Aorta (tissue), 5 donors: ENCODE measurements around the gene LORICRIN. TPM values are rescaled to one million over a fixed set of nuclear protein-coding genes. Genes with fewer than 3 reads are reported as not detected.

Source experiments
- ATAC-seq: fragments of 200-7000 bp; cut with Tn5 transposase; one replicate; pipeline ENCODE4 v1.9.1; 2022; ENCODE audit warnings: moderate library complexity; ENCODE audit not compliant: low FRiP score
- DNase-seq, 2 donors: peaks; one replicate each; pipeline ENCODE4 v3.0.0-alpha.2; 2020
- H3K27ac ChIP-seq, 2 donors: one replicate each; pipeline ENCODE4 v1.5.1; 2013; ENCODE audit warnings: low read length in 2 of 2, mild to moderate bottlenecking in 2 of 2, moderate library complexity in 2 of 2, control low read depth in 1 of 2, inconsistent platforms in 1 of 2, low read depth in 1 of 2
- H3K27me3 ChIP-seq, 2 donors: one replicate each; pipeline ENCODE4 v1.6.1; 2013; ENCODE audit warnings: control low read depth in 1 of 2, low read length in 1 of 2, mild to moderate bottlenecking in 1 of 2, moderate library complexity in 1 of 2; ENCODE audit not compliant: insufficient read depth in 2 of 2, control insufficient read depth in 1 of 2
- H3K36me3 ChIP-seq, 2 donors: one replicate each; pipeline ENCODE4 v1.6.1; 2013; ENCODE audit warnings: control low read depth in 1 of 2, low read length in 1 of 2, mild to moderate bottlenecking in 1 of 2; ENCODE audit not compliant: insufficient read depth in 2 of 2, control insufficient read depth in 1 of 2
- H3K4me1 ChIP-seq, 2 donors: one replicate each; pipeline ENCODE4 v1.6.1; 2013; ENCODE audit warnings: low read length in 2 of 2, control low read depth in 1 of 2, mild to moderate bottlenecking in 1 of 2, moderate library complexity in 1 of 2; ENCODE audit not compliant: insufficient read depth in 2 of 2, control insufficient read depth in 1 of 2
- H3K4me3 ChIP-seq, 2 donors: one replicate each; pipeline ENCODE4 v1.5.1; 2013; ENCODE audit warnings: low read length in 2 of 2, control low read depth in 1 of 2, mild to moderate bottlenecking in 1 of 2
- H3K9me3 ChIP-seq: one replicate; pipeline ENCODE4 v1.6.1; 2013; ENCODE audit warnings: mild to moderate bottlenecking, low read length; ENCODE audit not compliant: control insufficient read depth
- WGBS, 2 donors: extraction: QIAGEN DNeasy Blood & Tissue Kit; methylation state at CpG; one replicate each; pipeline ENCODE4 v1.1.7; 2013; 5-methylcytosine and 5-hydroxymethylcytosine counted together
- intact Hi-C, 2 donors: fragments of 100-400 bp; cut with DNase I; formaldehyde crosslinking; loops; one replicate each; pipeline versions ENCODE4 v1.14.2 to v1.15.0; 2022
- polyA plus RNA-seq, 2 donors: library from polyadenylated mRNA; stranded (reverse); fragments of 200-250 nt; gene quantifications; one replicate each; pipeline ENCODE4 v1.2.3, GENCODE V29; 2013
- total RNA-seq, 2 donors: library from RNA; stranded (reverse); fragmentation: NEBNext Ultra II Directional; extraction: Animal tissue kit (Norgen Biotek cat#: 25700); gene quantifications; one replicate each; pipeline ENCODE4 v1.2.1, GENCODE V29; 2021
- donor health status: healthy with polysubstance abuse.
- donor health status: Bipolar disorder and iron deficiency.
- donor health status: DM: no; HTN: no; CAD: no.
- donor health status: DM: no; HTN: no; CAD: no.
- donor health status: DM: yes; HTN: yes; CAD: no.

The LORICRIN gene
- total and polyA plus RNA-seq, 4 donors, result not detected

DNA sequence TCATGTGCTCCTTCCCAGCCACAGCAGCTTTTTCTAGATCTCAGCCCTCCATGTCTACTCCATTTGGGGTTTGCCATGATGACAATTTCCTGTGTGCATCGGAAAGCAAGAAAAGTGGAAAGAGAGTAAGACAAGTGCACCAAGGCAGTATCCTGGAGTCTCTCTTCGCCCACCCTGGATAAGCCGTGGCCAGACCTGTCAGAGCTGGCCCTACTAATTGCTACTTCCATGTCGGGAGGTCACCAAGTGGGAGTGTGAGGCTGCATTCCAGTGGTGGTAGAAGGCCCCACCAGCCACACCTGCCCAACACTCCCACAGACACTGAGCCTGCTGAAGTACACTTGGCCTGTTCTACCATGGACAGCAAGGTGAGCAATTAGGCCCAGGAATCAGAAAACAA lies 14.0 kb upstream of the LORICRIN start:
- H3K36me3 ChIP-seq, result no peaks in the 10 kb centered on the region
- WGBS, 2 donors, result 89 to 95% methylated on average over 4 of the region's 4 CpGs
- H3K9me3 ChIP-seq, result no peaks in the 10 kb centered on the region
- ATAC-seq (no peak), DNase-seq (no peak)
- no peak overlapping the region for H3K4me3 ChIP-seq
- H3K27ac ChIP-seq, result no peak overlapping the region
- peaks cover 0 to 5% of the 10 kb centered on the region in 2 donors for H3K27me3 ChIP-seq
- intact Hi-C loops, result no loop called here
- no peaks in the 10 kb centered on the region for H3K4me1 ChIP-seq

DNA sequence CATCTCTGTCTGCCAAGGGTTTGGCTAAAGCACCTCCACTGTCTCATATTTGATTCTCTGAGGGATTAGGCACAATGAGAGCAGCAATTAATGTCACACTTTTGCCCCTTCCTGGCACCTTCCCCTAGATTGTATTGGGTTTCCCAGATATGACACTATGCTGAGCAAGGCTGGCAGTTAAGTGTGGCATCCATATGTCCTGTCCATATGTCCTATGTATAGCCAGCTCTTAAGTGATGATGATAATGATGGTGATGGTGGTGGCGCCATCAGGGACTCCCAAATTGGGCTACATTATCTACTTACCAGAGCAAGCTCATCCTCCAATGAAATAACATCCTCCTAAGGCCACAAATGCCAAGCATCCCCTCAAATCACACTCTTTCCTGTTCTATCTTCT lies 13.5 kb upstream of the LORICRIN start:
- WGBS, 2 donors, result 79 to 90% methylated on average over 1 of the region's 1 CpG
- no peak for ATAC-seq
- no peaks in the 10 kb centered on the region for H3K9me3 ChIP-seq
- no peaks in the 10 kb centered on the region for H3K4me1 ChIP-seq
- H3K27me3 ChIP-seq, result peaks cover 0 to 5% of the 10 kb centered on the region in 2 donors
- H3K4me3 ChIP-seq, result no peak overlapping the region
- intact Hi-C loops, result no loop called here
- no peak for DNase-seq
- H3K36me3 ChIP-seq, result no peaks in the 10 kb centered on the region
- no peak overlapping the region for H3K27ac ChIP-seq

DNA sequence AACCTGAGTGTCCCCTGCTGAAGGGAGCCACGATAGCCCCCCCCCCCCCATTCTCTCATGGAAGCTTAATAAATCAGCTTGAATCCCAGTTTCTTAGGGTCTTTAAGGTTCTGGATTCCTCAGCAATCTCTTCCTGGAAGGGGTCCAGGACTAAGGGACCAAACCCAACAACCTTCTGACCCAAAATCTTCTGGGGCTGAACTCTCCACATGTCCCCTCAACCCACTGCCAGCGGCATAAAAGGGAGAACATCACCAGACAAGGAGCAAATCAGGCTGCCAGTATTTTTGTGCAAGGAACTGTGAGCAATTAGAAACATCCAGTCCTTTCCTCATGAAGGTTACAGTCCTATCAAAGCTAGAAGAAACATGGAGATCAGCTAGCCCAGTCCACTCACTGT lies 12.7 kb upstream of the LORICRIN start:
- no peak for DNase-seq
- peaks cover 0 to 5% of the 10 kb centered on the region in 2 donors for H3K27me3 ChIP-seq
- no peak for ATAC-seq
- no peak overlapping the region for H3K27ac ChIP-seq
- no peaks in the 10 kb centered on the region for H3K4me1 ChIP-seq
- 75 to 79% methylated on average over 2 of the region's 2 CpGs for WGBS, 2 donors
- intact Hi-C loops, result no loop called here
- no peaks in the 10 kb centered on the region for H3K9me3 ChIP-seq
- no peak overlapping the region for H3K4me3 ChIP-seq
- H3K36me3 ChIP-seq, result no peaks in the 10 kb centered on the region

DNA sequence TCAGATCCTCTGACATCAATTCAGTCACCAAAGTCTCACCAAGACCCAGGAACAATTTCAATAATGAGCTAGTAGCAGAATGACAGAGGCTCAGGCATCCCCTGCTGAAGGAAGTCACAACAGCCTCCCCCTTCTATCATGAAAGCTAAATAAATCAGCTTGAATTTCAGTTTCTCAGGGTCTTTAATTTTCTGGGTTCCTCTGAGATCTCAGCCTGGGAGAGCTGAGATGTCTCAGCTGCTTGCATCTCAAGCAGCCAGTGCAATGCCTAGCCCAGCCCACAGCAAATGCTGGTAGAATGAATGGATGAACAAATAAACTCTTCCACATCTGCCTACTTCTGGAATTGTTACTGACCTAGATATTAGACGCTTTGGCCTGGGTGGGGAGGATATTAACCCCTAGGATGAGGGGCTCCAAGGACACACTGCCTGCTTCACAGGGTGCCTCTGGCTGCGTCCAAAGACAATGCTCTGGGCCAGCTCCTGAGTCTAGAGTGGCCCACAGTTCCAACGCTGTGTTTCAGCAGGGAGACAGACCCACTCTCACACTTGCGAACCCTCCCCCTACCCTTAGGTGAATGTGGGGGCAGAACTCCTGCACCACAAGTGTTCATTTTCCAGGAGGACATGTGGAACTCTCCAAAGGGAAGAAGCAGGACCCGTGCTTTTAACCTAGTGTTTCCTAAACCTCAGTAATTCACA lies 11.2 kb upstream of the LORICRIN start:
- DNase-seq (no peak), ATAC-seq (no peak)
- intact Hi-C loops, result no loop called here

DNA sequence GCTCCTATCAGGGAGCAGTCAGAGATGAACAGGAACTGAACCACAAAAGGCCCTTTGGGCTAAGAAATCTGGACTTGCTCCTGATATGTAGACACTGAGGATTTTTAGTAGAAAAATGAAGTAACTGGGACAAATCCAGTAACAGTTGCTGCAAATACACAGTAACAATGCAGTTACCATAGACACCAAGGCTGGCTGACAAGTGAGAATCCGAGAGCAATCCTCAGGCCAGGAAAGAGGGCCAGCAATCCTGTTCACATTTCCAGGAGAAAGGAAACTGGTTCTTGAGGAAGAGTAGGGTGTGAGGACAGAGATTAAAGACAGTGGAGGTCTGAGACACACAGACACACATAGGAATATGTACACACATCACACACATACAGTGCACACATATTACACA lies 9.3 kb upstream of the LORICRIN start:
- WGBS, 2 donors, result 42 to 53% methylated on average over 1 of the region's 1 CpG
- no peaks in the 10 kb centered on the region for H3K36me3 ChIP-seq
- H3K4me1 ChIP-seq, result no peaks in the 10 kb centered on the region
- H3K27ac ChIP-seq, result no peak overlapping the region
- intact Hi-C loops, result no loop called here
- no peak overlapping the region for H3K4me3 ChIP-seq
- H3K27me3 ChIP-seq, result peaks cover 0 to 5% of the 10 kb centered on the region in 2 donors
- ATAC-seq, result no peak
- no peaks in the 10 kb centered on the region for H3K9me3 ChIP-seq
- no peak for DNase-seq

More for the DNA sequence above, 11.2 kb upstream of the LORICRIN start:
- Histone ChIP-seq H3K36me3 (no peaks in the 10 kb centered on the region), H3K4me1 (no peaks in the 10 kb centered on the region), H3K4me3 (no peak overlapping the region), H3K27me3 (peaks cover 0 to 5% of the 10 kb centered on the region in 2 donors), H3K27ac (no peak overlapping the region), H3K9me3 (no peaks in the 10 kb centered on the region)
- WGBS, 2 donors, result 68 to 71% methylated on average over 5 of the region's 5 CpGs

DNA sequence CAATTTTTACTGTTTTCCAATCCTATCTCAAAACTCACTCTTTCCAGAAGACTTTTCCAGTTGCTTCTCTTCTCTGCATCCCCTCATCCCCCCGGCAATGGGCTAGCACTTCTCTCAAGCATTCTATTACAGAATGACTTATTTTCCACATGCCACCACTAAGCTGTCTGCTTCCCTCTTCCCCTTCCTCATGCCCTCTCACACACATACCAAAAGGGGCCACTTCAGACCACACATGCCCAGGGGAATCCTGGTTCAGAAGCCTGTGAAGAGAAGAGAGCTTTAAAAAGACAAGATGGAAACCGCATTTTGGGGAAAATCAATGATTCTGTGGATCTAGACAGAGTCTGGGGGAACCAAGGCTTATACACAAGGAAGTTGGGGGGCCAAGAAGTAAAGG lies 8.4 kb upstream of the LORICRIN start:
- no peak for ATAC-seq
- Histone ChIP-seq H3K4me1 (no peaks in the 10 kb centered on the region), H3K27me3 (peaks cover 0 to 5% of the 10 kb centered on the region in 2 donors), H3K9me3 (no peaks in the 10 kb centered on the region), H3K27ac (no peak overlapping the region), H3K36me3 (no peaks in the 10 kb centered on the region), H3K4me3 (no peak overlapping the region)
- DNase-seq, result no peak
- intact Hi-C loops, result no loop called here
- WGBS, 2 donors, result 79 to 82% methylated on average over 2 of the region's 2 CpGs

DNA sequence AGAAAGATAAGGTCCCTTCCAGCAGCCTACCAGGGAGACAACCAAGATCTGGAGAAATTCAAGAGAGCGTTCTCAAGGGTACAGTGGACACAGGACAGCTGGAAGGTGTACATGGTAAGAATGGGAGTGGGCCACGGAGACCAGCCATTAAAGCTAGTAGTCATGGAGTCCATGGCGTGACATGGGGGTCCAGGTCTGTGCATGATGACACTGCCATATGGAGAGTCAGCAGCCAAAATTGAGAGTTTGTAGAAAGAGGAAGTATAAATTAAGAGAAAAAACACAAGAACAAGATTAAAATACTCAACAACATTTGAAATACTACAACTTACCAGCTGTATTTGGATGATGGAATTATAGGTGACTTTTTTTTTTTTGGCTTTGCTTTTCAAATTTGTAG lies 7.9 kb upstream of the LORICRIN start:
- peaks cover 0 to 4% of the 10 kb centered on the region in 2 donors for H3K27me3 ChIP-seq
- intact Hi-C loops, result no loop called here
- ATAC-seq (no peak), DNase-seq (no peak)
- H3K4me3 ChIP-seq, result no peak overlapping the region
- H3K36me3 ChIP-seq, result no peaks in the 10 kb centered on the region
- H3K4me1 ChIP-seq, result no peaks in the 10 kb centered on the region
- H3K9me3 ChIP-seq, result no peaks in the 10 kb centered on the region
- 83 to 92% methylated on average over 3 of the region's 3 CpGs for WGBS, 2 donors
- no peak overlapping the region for H3K27ac ChIP-seq

DNA sequence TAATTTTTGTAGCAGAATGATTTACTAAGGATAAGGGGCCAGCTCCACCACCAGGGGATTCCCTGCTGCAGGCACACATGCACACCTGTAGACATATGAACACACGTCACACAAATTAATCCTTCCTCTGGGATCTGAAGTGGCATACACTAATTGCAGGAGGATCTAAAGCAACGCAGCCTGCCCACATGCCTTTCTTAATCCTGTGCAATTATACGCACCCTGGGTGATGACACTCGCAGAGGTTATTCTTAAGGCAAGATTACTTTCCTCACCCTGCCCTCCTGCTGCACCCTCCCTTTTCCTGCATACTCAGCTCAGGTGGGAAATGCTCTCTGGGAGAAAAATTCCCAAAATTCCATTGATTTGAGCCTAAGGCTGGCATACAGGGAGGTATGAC lies 7.5 kb upstream of the LORICRIN start:
- 82 to 92% methylated on average over 4 of the region's 4 CpGs for WGBS, 2 donors
- no peaks in the 10 kb centered on the region for H3K4me1 ChIP-seq
- no peaks in the 10 kb centered on the region for H3K36me3 ChIP-seq
- peaks cover 0 to 2% of the 10 kb centered on the region in 2 donors for H3K27me3 ChIP-seq
- no peak overlapping the region for H3K27ac ChIP-seq
- ATAC-seq (no peak), DNase-seq (no peak)
- no peak overlapping the region for H3K4me3 ChIP-seq
- intact Hi-C loops, result no loop called here
- no peaks in the 10 kb centered on the region for H3K9me3 ChIP-seq

DNA sequence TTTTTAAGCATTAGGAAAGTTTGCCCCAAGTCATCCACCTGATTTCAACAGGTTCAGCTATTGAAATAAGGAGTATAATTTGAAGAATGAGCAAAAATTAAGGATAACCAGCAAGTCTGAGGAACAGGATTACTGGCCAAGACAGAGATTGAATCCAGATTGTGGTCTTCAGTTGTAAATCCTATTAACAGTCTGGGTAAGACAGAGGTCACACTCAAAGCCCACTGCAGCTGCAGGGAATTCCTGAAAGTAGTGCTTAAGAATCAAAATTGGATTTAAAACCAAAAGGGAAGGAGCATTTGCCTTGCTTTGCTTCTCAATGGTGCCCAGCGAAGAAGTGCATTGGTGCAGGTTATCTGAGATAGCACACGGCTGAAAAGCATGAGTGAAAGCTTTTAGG lies 6.4 kb upstream of the LORICRIN start:
- Histone ChIP-seq H3K36me3 (no peaks in the 10 kb centered on the region), H3K27me3 (peaks cover 0 to 1% of the 10 kb centered on the region in 2 donors), H3K9me3 (no peaks in the 10 kb centered on the region), H3K4me3 (no peak overlapping the region), H3K27ac (no peak overlapping the region), H3K4me1 (no peaks in the 10 kb centered on the region)
- ATAC-seq (no peak), DNase-seq (no peak)
- intact Hi-C loops, result no loop called here
- 45 to 91% methylated on average over 2 of the region's 2 CpGs for WGBS, 2 donors
